K562 (cell line): ENCODE measurements around the gene ATXN7L1.

Experiments
- BCLAF1 ChIP-seq, 2 experiments: fragments of 450-650 bp in 1 of 2; IDR thresholded peaks; 2 replicates each; pipeline ENCODE4 v1.6.1; 2011 to 2017; ENCODE audit warnings: low read depth in 2 of 2, antibody characterized with exemption in 1 of 2, borderline replicate concordance in 1 of 2, low read length in 1 of 2, mild to moderate bottlenecking in 1 of 2, mixed read lengths in 1 of 2; ENCODE audit not compliant: control insufficient read depth in 1 of 2
- BMI1 ChIP-seq: fragments of 150-350 bp; IDR thresholded peaks from 2 replicates; pipeline ENCODE4 v1.6.1; 2014; ENCODE audit warnings: low read length
- GTF2F1 ChIP-seq: IDR thresholded peaks from 2 replicates; pipeline ENCODE4 v1.6.1; 2011; ENCODE audit warnings: low read depth, low read length, improper control_type of control experiment
- MCM5 ChIP-seq: fragments of 450-650 bp; IDR thresholded peaks from 2 replicates; pipeline ENCODE4 v1.6.1; 2016; ENCODE audit warnings: low read depth
- SMARCC2 ChIP-seq: fragments of 450-650 bp; IDR thresholded peaks from 2 replicates; pipeline ENCODE4 v1.6.1; 2017; ENCODE audit warnings: antibody characterized with exemption, moderate library complexity, mild to moderate bottlenecking, low read depth
- ZNF57 ChIP-seq: fragments of 450-650 bp; formaldehyde crosslinking; IDR thresholded peaks from 2 replicates; pipeline ENCODE4 v1.4.0; 2020; ENCODE audit warnings: mild to moderate bottlenecking, moderate library complexity

DNA sequence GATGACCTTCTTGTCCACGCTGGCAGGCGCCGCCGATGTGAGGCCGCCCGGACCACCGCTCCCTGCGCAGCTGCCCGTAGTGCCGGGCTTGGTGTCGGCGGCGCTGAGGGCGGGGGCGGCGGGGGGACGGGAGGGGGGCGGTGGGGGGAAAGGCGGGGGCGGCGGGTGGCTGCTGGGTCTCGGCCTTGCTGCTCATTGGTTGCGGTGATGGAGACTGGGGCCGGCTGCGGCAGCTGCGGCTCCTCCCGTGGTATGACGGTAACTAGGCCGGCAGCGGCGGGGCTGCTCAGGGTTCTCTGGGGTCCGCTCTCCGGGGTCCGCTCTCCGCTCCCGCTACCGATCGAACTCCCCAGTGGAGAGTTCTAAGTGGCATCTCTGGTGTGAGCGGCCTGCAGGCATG lies 293.3 kb downstream of the ATXN7L1 start:
- no peak for TF ChIP-seq ZNF57 (CRISPR knock-in tag)
- TF ChIP-seq MCM5 = no peak
- no peak for TF ChIP-seq BMI1
- TF ChIP-seq SMARCC2 = no peak
- no peak for TF ChIP-seq BCLAF1 (IDR thresholded peaks at IDR 0.05; ENCODE audit: borderline replicate concordance in 1 of 2, control insufficient read depth in 1 of 2, low read depth in 2 of 2, low read length in 1 of 2)
- TF ChIP-seq GTF2F1 = no peak
